HCT116 (cell line): ENCODE results near the gene FCER2. TPM values are rescaled to one million over a fixed set of nuclear protein-coding genes. Genes with fewer than 3 reads are reported as not detected.

Source experiments
- ATAC-seq: fragments of 200-7000 bp; cut with Tn5 transposase; 2 replicates; pipeline ENCODE4 v1.9.1; 2020; ENCODE audit warnings: mild to moderate bottlenecking, moderate library complexity
- BruUV-seq: library from RNA; stranded (reverse); fragments of 400-500 nt; replicated peaks from 2 replicates; lab custom pipeline; 2021; lab: Mats Ljungman, UMichigan
- CTCF ChIA-PET: fragments of 300-600 bp; sonication (Branson Sonifier 250); formaldehyde crosslinking; loops from one replicate; lab custom pipeline; 2021; ENCODE audit warnings: antibody characterized with exemption; lab: Charles Lee
- POLR2A ChIA-PET: fragments of 300-600, 350-600 bp; sonication (Branson Sonifier 250); formaldehyde crosslinking; loops from one replicate; lab custom pipeline; 2021; ENCODE audit warnings: antibody characterized with exemption; lab: Charles Lee
- RAD21 ChIA-PET, 2 experiments: fragments of 300-600 bp; sonication (Branson Sonifier 250); formaldehyde crosslinking; loops; one replicate each; lab custom pipeline; 2023; ENCODE audit warnings: low total read pairs in 2 of 2; ENCODE audit not compliant: uncharacterized antibody in 2 of 2, unreplicated experiment in 2 of 2, low non-redundant PET in 1 of 2; lab: Charles Lee
- DNase-seq: peaks from one replicate; pipeline ENCODE4 v3.0.0-alpha.2; 2010; ENCODE audit warnings: low read depth, low spot score
- H2AFZ ChIP-seq: fragments of 200-600 bp; shearing (Covaris generic), sonication (generic); 2 replicates; pipeline ENCODE4 v1.6.1; 2017; ENCODE audit warnings: low read depth, mixed run types, mixed read lengths, antibody characterized with exemption, low read length; ENCODE audit not compliant: poor library complexity, severe bottlenecking
- H3K27ac ChIP-seq: 2 replicates; pipeline ENCODE4 v1.5.1; 2012; ENCODE audit warnings: low read depth, low read length
- H3K27me3 ChIP-seq: fragments of 200-600 bp; sonication (generic); 2 replicates; pipeline ENCODE4 v1.6.1; 2016; ENCODE audit warnings: mixed run types, low read length, mixed read lengths; ENCODE audit not compliant: insufficient read depth
- H3K36me3 ChIP-seq, 2 experiments: fragments of 200-500 bp in 1 of 2; fragments of 200-600 bp in 1 of 2; sonication (Bioruptor generic) in 1 of 2; sonication (generic) in 1 of 2; 2 replicates each; pipeline versions ENCODE4 v1.5.1 to v1.6.1; 2014 to 2016; ENCODE audit warnings: low read length in 2 of 2, inconsistent platforms in 1 of 2, mixed read lengths in 1 of 2, mixed run types in 1 of 2; ENCODE audit not compliant: insufficient read depth in 2 of 2, control insufficient read depth in 1 of 2
- H3K4me1 ChIP-seq, 2 experiments: fragments of 200-600 bp in 1 of 2; sonication (generic) in 1 of 2; 2 replicates each; pipeline versions ENCODE4 v1.5.1 to v1.6.1; 2012 to 2017; ENCODE audit warnings: low read length in 2 of 2, inconsistent platforms in 1 of 2, mild to moderate bottlenecking in 1 of 2, mixed read lengths in 1 of 2, mixed run types in 1 of 2, moderate library complexity in 1 of 2; ENCODE audit not compliant: insufficient read depth in 2 of 2, control insufficient read depth in 1 of 2
- H3K4me2 ChIP-seq: fragments of 200-600 bp; sonication (generic); 2 replicates; pipeline ENCODE4 v1.6.1; 2017; ENCODE audit warnings: mixed run types, low read length, mixed read lengths
- H3K4me3 ChIP-seq, 2 experiments: fragments of 200-600 bp in 1 of 2; sonication (generic) in 1 of 2; replicated peaks in 1 of 2; 2 replicates each; pipeline ENCODE4 v1.5.1; 2011 to 2016; ENCODE audit warnings: low read length in 2 of 2, control low read depth in 1 of 2, low read depth in 1 of 2, mild to moderate bottlenecking in 1 of 2, mixed read lengths in 1 of 2, mixed run types in 1 of 2
- H3K79me2 ChIP-seq: fragments of 200-600 bp; sonication (generic); 2 replicates; pipeline ENCODE4 v1.6.1; 2017; ENCODE audit warnings: mild to moderate bottlenecking, mixed run types, low read length, moderate library complexity, mixed read lengths; ENCODE audit not compliant: insufficient read depth
- H3K9ac ChIP-seq: fragments of 200-600 bp; sonication (generic); 2 replicates; pipeline ENCODE4 v1.6.1; 2016; ENCODE audit warnings: low read length, mixed read lengths
- H3K9me2 ChIP-seq: fragments of 200-600 bp; sonication (generic), shearing (Covaris generic); 2 replicates; pipeline ENCODE4 v1.6.1; 2017; ENCODE audit warnings: mixed run types, mild to moderate bottlenecking, moderate library complexity; ENCODE audit not compliant: insufficient read depth
- H3K9me3 ChIP-seq, 2 experiments: fragments of 200-500 bp in 1 of 2; fragments of 200-600 bp in 1 of 2; sonication (Bioruptor generic) in 1 of 2; sonication (generic) in 1 of 2; 2 replicates each; pipeline ENCODE4 v1.6.1; 2014 to 2017; ENCODE audit warnings: low read length in 2 of 2, mixed read lengths in 2 of 2, inconsistent platforms in 1 of 2, low read depth in 1 of 2, mild to moderate bottlenecking in 1 of 2, mixed run types in 1 of 2, moderate library complexity in 1 of 2; ENCODE audit not compliant: control insufficient read depth in 1 of 2, insufficient read depth in 1 of 2
- H4K20me1 ChIP-seq: fragments of 200-600 bp; sonication (generic), shearing (Covaris generic); 2 replicates; pipeline ENCODE4 v1.6.1; 2017; ENCODE audit warnings: mixed run types, mild to moderate bottlenecking, moderate library complexity; ENCODE audit not compliant: insufficient read depth
- EGR1 ChIP-seq: IDR thresholded peaks from 2 replicates; pipeline ENCODE4 v1.6.1; 2012; ENCODE audit warnings: low read depth
- EZH2phosphoT487 ChIP-seq: fragments of 200-600 bp; IDR thresholded peaks from 2 replicates; pipeline ENCODE4 v1.6.1; 2018; ENCODE audit warnings: antibody characterized with exemption, borderline replicate concordance
- RAD21 ChIP-seq: IDR thresholded peaks from 2 replicates; pipeline ENCODE4 v1.6.1; 2012; ENCODE audit warnings: low read depth, mild to moderate bottlenecking
- SP1 ChIP-seq: IDR thresholded peaks from 2 replicates; pipeline ENCODE4 v1.6.1; 2012; ENCODE audit warnings: low read depth
- TCF7L2 ChIP-seq: IDR thresholded peaks from 2 replicates; pipeline ENCODE4 v1.7.0; 2011; ENCODE audit warnings: borderline replicate concordance, inconsistent platforms; ENCODE audit not compliant: insufficient read depth, insufficient read length; ENCODE audit errors: extremely low read depth
- intact Hi-C: fragments of 100-400 bp; cut with micrococcal nuclease; formaldehyde crosslinking; loops from 2 replicates; pipeline ENCODE4 v1.10.0; 2022
- total RNA-seq: library from RNA; stranded (reverse); gene quantifications from one replicate; pipeline ENCODE4 v1.2.1, GENCODE V29; 2021; ENCODE audit not compliant: unreplicated experiment
- TF ChIP-seq, protein P1 (sequence below): IDR thresholded peaks from 2 replicates; pipeline ENCODE4 v1.6.1; 2011; ENCODE audit warnings: mild to moderate bottlenecking, low read length, moderate library complexity; ENCODE audit not compliant: insufficient replicate concordance; ENCODE audit errors: extremely low read depth
- TF ChIP-seq, protein P2 (sequence below), 3 experiments: fragments of 200-600 bp in 1 of 3; sonication (generic) in 1 of 3; IDR thresholded peaks in 2 of 3; conservative IDR thresholded peaks in 1 of 3; 2 replicates each; pipeline ENCODE4 v1.5.1; 2012 to 2017; ENCODE audit warnings: low read depth in 2 of 3, low read length in 2 of 3, antibody characterized with exemption in 1 of 3, borderline replicate concordance in 1 of 3, control low read depth in 1 of 3, mild to moderate bottlenecking in 1 of 3, mixed read lengths in 1 of 3, mixed run types in 1 of 3, moderate library complexity in 1 of 3; ENCODE audit not compliant: insufficient read depth in 1 of 3
- TF ChIP-seq, protein P3 (sequence below): IDR thresholded peaks from 2 replicates; pipeline ENCODE4 v1.6.1; 2012

The FCER2 gene
- total RNA-seq, 1 experiment from 2014 or later: 0.20 TPM

DNA sequence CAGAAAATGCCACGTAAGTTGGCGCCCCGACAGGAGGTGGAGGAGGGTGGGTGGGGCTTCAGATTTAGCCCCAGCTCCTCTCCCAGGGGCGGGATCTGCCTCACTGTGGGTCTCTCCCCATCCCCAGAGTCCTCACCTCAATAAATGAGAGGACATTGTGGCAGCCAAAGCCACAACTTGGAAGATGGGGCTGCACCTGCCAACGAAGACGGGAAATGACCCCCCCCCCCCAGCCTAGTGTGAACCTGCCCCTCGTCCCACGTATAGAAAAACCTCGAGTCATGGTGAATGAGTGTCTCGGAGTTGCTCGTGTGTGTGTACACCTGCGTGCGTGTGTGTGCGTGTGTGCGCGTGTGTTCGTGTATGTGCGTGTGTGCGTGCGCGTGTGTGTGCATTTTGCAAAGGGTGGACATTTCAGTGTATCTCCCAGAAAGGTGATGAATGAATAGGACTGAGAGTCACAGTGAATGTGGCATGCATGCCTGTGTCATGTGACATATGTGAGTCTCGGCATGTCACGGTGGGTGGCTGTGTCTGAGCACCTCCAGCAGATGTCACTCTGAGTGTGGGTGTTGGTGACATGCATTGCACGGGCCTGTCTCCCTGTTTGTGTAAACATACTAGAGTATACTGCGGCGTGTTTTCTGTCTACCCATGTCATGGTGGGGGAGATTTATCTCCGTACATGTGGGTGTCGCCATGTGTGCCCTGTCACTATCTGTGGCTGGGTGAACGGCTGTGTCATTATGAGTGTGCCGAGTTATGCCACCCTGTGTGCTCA is 22.8 kb downstream of the FCER2 start:
- POLR2A ChIA-PET: no interaction called here
- Histone ChIP-seq H3K9me3 (no peaks in the 10 kb centered on the region), H3K9ac (no peak overlapping the region), H3K27me3 (no peaks in the 10 kb centered on the region), H2AFZ (no peak overlapping the region), H3K27ac (no peak overlapping the region), H3K4me3 (no peak overlapping the region), H3K9me2 (no peaks in the 10 kb centered on the region), H3K4me2 (no peak overlapping the region), H4K20me1 (no peaks in the 10 kb centered on the region), H3K4me1 (peaks cover 4 to 31% of the 10 kb centered on the region in 2 experiments), H3K36me3 (peaks cover 4 to 9% of the 10 kb centered on the region in 2 experiments; a peak in 3 of 4 replicates), H3K79me2 (peaks cover 21% of the 10 kb centered on the region; the same call in 1 of the 2 replicates)
- RAD21 ChIA-PET: no interaction called here
- CTCF ChIA-PET: no interaction called here
- BruUV-seq: no TSS peak
- TF ChIP-seq EZH2phosphoT487 (no peak), TCF7L2 (no peak), EGR1 (no peak), SP1 (no peak), RAD21 (peak; percentile 50)
- TF ChIP-seq, protein P1, sequence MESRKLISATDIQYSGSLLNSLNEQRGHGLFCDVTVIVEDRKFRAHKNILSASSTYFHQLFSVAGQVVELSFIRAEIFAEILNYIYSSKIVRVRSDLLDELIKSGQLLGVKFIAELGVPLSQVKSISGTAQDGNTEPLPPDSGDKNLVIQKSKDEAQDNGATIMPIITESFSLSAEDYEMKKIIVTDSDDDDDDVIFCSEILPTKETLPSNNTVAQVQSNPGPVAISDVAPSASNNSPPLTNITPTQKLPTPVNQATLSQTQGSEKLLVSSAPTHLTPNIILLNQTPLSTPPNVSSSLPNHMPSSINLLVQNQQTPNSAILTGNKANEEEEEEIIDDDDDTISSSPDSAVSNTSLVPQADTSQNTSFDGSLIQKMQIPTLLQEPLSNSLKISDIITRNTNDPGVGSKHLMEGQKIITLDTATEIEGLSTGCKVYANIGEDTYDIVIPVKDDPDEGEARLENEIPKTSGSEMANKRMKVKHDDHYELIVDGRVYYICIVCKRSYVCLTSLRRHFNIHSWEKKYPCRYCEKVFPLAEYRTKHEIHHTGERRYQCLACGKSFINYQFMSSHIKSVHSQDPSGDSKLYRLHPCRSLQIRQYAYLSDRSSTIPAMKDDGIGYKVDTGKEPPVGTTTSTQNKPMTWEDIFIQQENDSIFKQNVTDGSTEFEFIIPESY: no peak
- TF ChIP-seq, protein P2, sequence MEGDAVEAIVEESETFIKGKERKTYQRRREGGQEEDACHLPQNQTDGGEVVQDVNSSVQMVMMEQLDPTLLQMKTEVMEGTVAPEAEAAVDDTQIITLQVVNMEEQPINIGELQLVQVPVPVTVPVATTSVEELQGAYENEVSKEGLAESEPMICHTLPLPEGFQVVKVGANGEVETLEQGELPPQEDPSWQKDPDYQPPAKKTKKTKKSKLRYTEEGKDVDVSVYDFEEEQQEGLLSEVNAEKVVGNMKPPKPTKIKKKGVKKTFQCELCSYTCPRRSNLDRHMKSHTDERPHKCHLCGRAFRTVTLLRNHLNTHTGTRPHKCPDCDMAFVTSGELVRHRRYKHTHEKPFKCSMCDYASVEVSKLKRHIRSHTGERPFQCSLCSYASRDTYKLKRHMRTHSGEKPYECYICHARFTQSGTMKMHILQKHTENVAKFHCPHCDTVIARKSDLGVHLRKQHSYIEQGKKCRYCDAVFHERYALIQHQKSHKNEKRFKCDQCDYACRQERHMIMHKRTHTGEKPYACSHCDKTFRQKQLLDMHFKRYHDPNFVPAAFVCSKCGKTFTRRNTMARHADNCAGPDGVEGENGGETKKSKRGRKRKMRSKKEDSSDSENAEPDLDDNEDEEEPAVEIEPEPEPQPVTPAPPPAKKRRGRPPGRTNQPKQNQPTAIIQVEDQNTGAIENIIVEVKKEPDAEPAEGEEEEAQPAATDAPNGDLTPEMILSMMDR (IDR thresholded peaks at IDR 0.05 in 2 of 3, conservative IDR thresholded peaks at IDR 0.05 in 1 of 3; ENCODE audit: borderline replicate concordance in 1 of 3, insufficient read depth in 1 of 3, low read depth in 2 of 3, low read length in 2 of 3): peak in 2 of 3 experiments; percentile 24 to 32; a peak in 3 of 6 replicates
- TF ChIP-seq, protein P3, sequence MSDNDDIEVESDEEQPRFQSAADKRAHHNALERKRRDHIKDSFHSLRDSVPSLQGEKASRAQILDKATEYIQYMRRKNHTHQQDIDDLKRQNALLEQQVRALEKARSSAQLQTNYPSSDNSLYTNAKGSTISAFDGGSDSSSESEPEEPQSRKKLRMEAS: no peak
- intact Hi-C loops: no loop called here
- no peak for DNase-seq
- ATAC-seq: no peak
